OCI-LY7 (cell line): ENCODE results near the gene ERGIC1.

ENCODE experiments used
- EZH2phosphoT487 ChIP-seq: fragments of 200-600 bp; sonication (generic); IDR thresholded peaks from 2 replicates; pipeline ENCODE4 v1.6.1; 2018; ENCODE audit warnings: low read depth, borderline replicate concordance, mild to moderate bottlenecking, mixed run types, antibody characterized with exemption, low read length, moderate library complexity, mixed read lengths
- TF ChIP-seq, protein P1 (sequence below): fragments of 200-600 bp; sonication (generic); conservative IDR thresholded peaks from 2 replicates; pipeline ENCODE4 v1.5.1; 2014; ENCODE audit warnings: mild to moderate bottlenecking, antibody characterized with exemption, low read length, moderate library complexity, mixed read lengths

DNA sequence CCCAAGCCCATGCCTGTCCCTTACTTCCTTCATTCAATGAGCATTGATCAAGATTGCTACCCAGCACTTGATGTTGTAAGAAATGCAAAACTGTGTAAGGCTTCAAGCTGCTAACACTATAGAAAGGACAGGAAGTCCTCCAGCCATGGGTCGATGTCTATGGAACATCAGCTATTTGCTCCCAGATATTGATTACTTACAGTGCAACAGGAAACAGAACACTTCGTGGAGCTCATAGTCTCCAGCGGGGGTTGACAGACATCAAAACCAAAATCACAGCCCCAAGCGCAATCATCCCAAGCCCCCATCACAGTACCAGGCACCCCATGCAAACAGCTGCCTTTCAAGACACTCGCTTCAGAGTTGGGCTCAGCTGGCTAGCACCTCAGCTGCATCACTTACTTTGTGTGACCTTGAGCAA is 36.3 kb upstream of the ERGIC1 start:
- TF ChIP-seq, protein P1, sequence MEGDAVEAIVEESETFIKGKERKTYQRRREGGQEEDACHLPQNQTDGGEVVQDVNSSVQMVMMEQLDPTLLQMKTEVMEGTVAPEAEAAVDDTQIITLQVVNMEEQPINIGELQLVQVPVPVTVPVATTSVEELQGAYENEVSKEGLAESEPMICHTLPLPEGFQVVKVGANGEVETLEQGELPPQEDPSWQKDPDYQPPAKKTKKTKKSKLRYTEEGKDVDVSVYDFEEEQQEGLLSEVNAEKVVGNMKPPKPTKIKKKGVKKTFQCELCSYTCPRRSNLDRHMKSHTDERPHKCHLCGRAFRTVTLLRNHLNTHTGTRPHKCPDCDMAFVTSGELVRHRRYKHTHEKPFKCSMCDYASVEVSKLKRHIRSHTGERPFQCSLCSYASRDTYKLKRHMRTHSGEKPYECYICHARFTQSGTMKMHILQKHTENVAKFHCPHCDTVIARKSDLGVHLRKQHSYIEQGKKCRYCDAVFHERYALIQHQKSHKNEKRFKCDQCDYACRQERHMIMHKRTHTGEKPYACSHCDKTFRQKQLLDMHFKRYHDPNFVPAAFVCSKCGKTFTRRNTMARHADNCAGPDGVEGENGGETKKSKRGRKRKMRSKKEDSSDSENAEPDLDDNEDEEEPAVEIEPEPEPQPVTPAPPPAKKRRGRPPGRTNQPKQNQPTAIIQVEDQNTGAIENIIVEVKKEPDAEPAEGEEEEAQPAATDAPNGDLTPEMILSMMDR: no peak
- TF ChIP-seq EZH2phosphoT487: no peak
